PFSK-1 (cell line): ENCODE data around the gene SRSF6.

ENCODE experiments used
- POLR2AphosphoS5 ChIP-seq: IDR thresholded peaks from 2 replicates; pipeline ENCODE4 v1.6.1; 2012; ENCODE audit warnings: low read depth, mild to moderate bottlenecking, control low read depth, low read length, moderate library complexity
- REST ChIP-seq, 2 experiments: IDR thresholded peaks; 2 replicates each; pipeline versions ENCODE4 v1.6.1 to v1.8.0; 2011 to 2012; ENCODE audit warnings: low read depth in 2 of 2, low read length in 2 of 2, control low read depth in 1 of 2, inconsistent platforms in 1 of 2, mild to moderate bottlenecking in 1 of 2, moderate library complexity in 1 of 2; ENCODE audit not compliant: insufficient read depth in 1 of 2
- SIN3A ChIP-seq: IDR thresholded peaks from 2 replicates; pipeline ENCODE4 v1.6.1; 2012; ENCODE audit warnings: mild to moderate bottlenecking, low read length, moderate library complexity, borderline replicate concordance; ENCODE audit not compliant: insufficient read depth
- TAF1 ChIP-seq: IDR thresholded peaks from 2 replicates; pipeline ENCODE4 v1.6.1; 2012; ENCODE audit warnings: low read length, control low read depth, borderline replicate concordance; ENCODE audit not compliant: insufficient read depth

GRCh38 chr20:43464219-43464790, 6.6 kb downstream of the SRSF6 start:
- no peak for TF ChIP-seq REST (IDR thresholded peaks at IDR 0.05; ENCODE audit: insufficient read depth in 1 of 2, low read depth in 2 of 2, low read length in 2 of 2)
- no peak for TF ChIP-seq POLR2AphosphoS5
- no peak for TF ChIP-seq SIN3A
- TF ChIP-seq TAF1: no peak
